ENCODE data around the gene DND1. TPM values are rescaled to one million over a fixed set of nuclear protein-coding genes. Genes with fewer than 3 reads are reported as not detected.

DND1 gene
- total RNA-seq, 1 experiment from 2014 or later: 1.8 TPM

GRCh38 chr5:140642718-140643117 is 30.7 kb downstream of the DND1 start:
- POLR2A ChIA-PET: no interaction called here
- no peak for TF ChIP-seq POLR2AphosphoS5 (IDR thresholded peaks at IDR 0.05; ENCODE audit: low read depth, low read length)
- no peak for TF ChIP-seq SIN3A (IDR thresholded peaks at IDR 0.05; ENCODE audit: borderline replicate concordance, insufficient read depth, low read depth, low read length)
- TF ChIP-seq REST (IDR thresholded peaks at IDR 0.05; ENCODE audit: insufficient read depth in 1 of 2, low read depth in 2 of 2, low read length in 1 of 2): no peak
- no peak for TF ChIP-seq TCF7L2 (IDR thresholded peaks at IDR 0.05; ENCODE audit: low read depth, low read length)
- no peak for TF ChIP-seq CTCF (IDR thresholded peaks at IDR 0.05)

DNA sequence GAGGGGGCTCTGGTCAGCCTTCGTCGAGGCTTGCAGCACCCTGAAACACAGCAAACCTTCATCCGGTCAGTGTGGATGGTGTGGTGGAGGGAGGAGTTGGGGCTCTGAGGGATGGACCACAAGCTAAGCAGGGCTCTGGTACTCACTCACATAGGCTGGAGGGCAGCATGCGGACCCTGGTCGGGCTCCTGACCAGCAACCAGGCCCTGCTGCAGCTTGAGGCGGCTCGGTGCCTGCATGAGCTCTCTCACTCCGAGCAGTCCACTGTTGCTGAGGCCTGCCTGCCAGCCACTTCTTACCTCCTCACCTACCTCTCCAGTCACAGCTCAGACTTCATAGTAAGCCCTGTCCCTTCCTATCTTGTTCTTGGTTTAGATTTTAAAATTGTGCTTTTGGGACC is 31.7 kb downstream of the DND1 start:
- Histone ChIP-seq H3K27me3 (ENCODE audit: control insufficient read depth, insufficient read depth, low read length) (no peaks in the 10 kb centered on the region), H3K9me3 (ENCODE audit: control insufficient read depth, insufficient read depth, low read depth, low read length) (no peaks in the 10 kb centered on the region), H3K27ac (ENCODE audit: low read length) (no peak overlapping the region), H3K36me3 (ENCODE audit: control insufficient read depth, insufficient read depth, low read length) (peaks cover 5% of the 10 kb centered on the region; the same call in 1 of the 2 replicates), H3K4me3 (ENCODE audit: low read depth in 2 of 2, low read length in 2 of 2) (no peak overlapping the region), H3K4me1 (ENCODE audit: control insufficient read depth, insufficient read depth, low read length) (peaks cover 10% of the 10 kb centered on the region; the same call in 1 of the 2 replicates)
- TF ChIP-seq REST (IDR thresholded peaks at IDR 0.05; ENCODE audit: insufficient read depth in 1 of 2, low read depth in 2 of 2, low read length in 1 of 2): no peak
- no peak for TF ChIP-seq SIN3A (IDR thresholded peaks at IDR 0.05; ENCODE audit: borderline replicate concordance, insufficient read depth, low read depth, low read length)
- TF ChIP-seq CTCF (IDR thresholded peaks at IDR 0.05): no peak
- no peak for TF ChIP-seq POLR2AphosphoS5 (IDR thresholded peaks at IDR 0.05; ENCODE audit: low read depth, low read length)
- TF ChIP-seq TCF7L2 (IDR thresholded peaks at IDR 0.05; ENCODE audit: low read depth, low read length): no peak
- DNase-seq (ENCODE audit: low read depth, low spot score) (no peak), ATAC-seq (no peak)
- POLR2A ChIA-PET: no interaction called here
- intact Hi-C loops (cut with micrococcal nuclease; ENCODE audit: unreplicated experiment): no loop called here
- no TSS peak for BruUV-seq (replicated peaks)
- CTCF ChIA-PET: no interaction called here
- in situ Hi-C loops (cut with HindIII; ENCODE audit: low pct_unique_long_range_greater_than_20kb, low sequenced_read_pairs): no loop called here

More at GRCh38 chr5:140642718-140643117, 30.7 kb downstream of the DND1 start:
- no peak for DNase-seq (ENCODE audit: low read depth, low spot score)
- Histone ChIP-seq H3K27ac (ENCODE audit: low read length) (no peak overlapping the region), H3K4me3 (ENCODE audit: low read depth in 2 of 2, low read length in 2 of 2) (no peak overlapping the region), H3K27me3 (ENCODE audit: control insufficient read depth, insufficient read depth, low read length) (no peaks in the 10 kb centered on the region), H3K4me1 (ENCODE audit: control insufficient read depth, insufficient read depth, low read length) (peaks cover 11% of the 10 kb centered on the region; the same call in 1 of the 2 replicates), H3K36me3 (ENCODE audit: control insufficient read depth, insufficient read depth, low read length) (peaks cover 7% of the 10 kb centered on the region; the same call in 1 of the 2 replicates), H3K9me3 (ENCODE audit: control insufficient read depth, insufficient read depth, low read depth, low read length) (no peaks in the 10 kb centered on the region)
- in situ Hi-C loops (cut with HindIII; ENCODE audit: low pct_unique_long_range_greater_than_20kb, low sequenced_read_pairs) (no loop called here), intact Hi-C loops (cut with micrococcal nuclease; ENCODE audit: unreplicated experiment) (no loop called here)
- ATAC-seq: no peak
- no TSS peak for BruUV-seq (replicated peaks)
- CTCF ChIA-PET: no interaction called here
